Pancreas (tissue), 10 donors: ENCODE measurements around the gene WFDC10B. TPM values are rescaled to one million over a fixed set of nuclear protein-coding genes. Genes with fewer than 3 reads are reported as not detected.

Source experiments
- ATAC-seq, 4 donors: fragments of 200-7000 bp; cut with Tn5 transposase; one replicate each; pipeline versions ENCODE4 v1.8.0 to v1.9.1; 2020; ENCODE audit warnings: mild to moderate bottlenecking in 4 of 4, moderate library complexity in 4 of 4
- DNase-seq, 6 donors: peaks; one replicate each; pipeline ENCODE4 v3.0.0-alpha.2; 2020
- FAIRE-seq: peaks from 2 replicates; lab custom pipeline; 2012; peaks lifted over from hg19 to GRCh38; lab: Jason Lieb, UNC
- H3K27ac ChIP-seq, 4 donors: fragments of 200-600 bp; sonication (generic); 1 replicate in 3 of 4; 2 replicates in 1 of 4; pipeline versions ENCODE4 v1.5.0 to v1.8.0; 2020
- H3K27me3 ChIP-seq, 4 donors: fragments of 200-600 bp; one replicate each; pipeline ENCODE4 v1.8.0; 2021
- H3K36me3 ChIP-seq, 3 donors: fragments of 200-600 bp; sonication (generic) in 1 of 3; one replicate each; pipeline versions ENCODE4 v1.5.0 to v1.8.0; 2020 to 2021
- H3K4me1 ChIP-seq, 3 donors: fragments of 200-600 bp; one replicate each; pipeline ENCODE4 v1.8.0; 2021
- H3K4me3 ChIP-seq, 4 donors: fragments of 200-600 bp; sonication (generic) in 2 of 4; one replicate each; pipeline versions ENCODE4 v1.5.0 to v1.8.0; 2020 to 2021
- H3K9me3 ChIP-seq, 4 donors: fragments of 200-600 bp; one replicate each; pipeline ENCODE4 v1.8.0; 2021
- CTCF ChIP-seq, 4 donors: fragments of 200-600 bp; sonication (generic) in 3 of 4; IDR thresholded peaks; one replicate each; pipeline versions ENCODE4 v1.5.0 to v1.8.0; 2021; ENCODE audit warnings: antibody characterized with exemption in 4 of 4
- WGBS, 2 donors: extraction: QIAGEN DNeasy Blood & Tissue Kit; methylation state at CpG; one replicate each; pipeline ENCODE4 v1.1.7; 2013; 5-methylcytosine and 5-hydroxymethylcytosine counted together
- intact Hi-C, 3 donors: fragments of 100-400 bp; cut with DNase I; formaldehyde crosslinking; loops; one replicate each; pipeline versions ENCODE4 v1.11.1 to v1.14.2; 2022
- microRNA-seq, 2 donors: library from miRNA; unstranded; fragments of <30 nt; microRNA quantifications; one replicate each; pipeline versions ENCODE4 to v1.1.0, GENCODE V29; 2019 to 2020
- polyA plus RNA-seq, 2 donors: library from polyadenylated mRNA; stranded (reverse); fragments of 200-250 nt; gene quantifications; one replicate each; pipeline ENCODE4 v1.2.3, GENCODE V29; 2013
- total RNA-seq, 6 donors: library from RNA; stranded (reverse); fragmentation: NEBNext Ultra II Directional in 4 of 6; extraction: Animal tissue kit (Norgen Biotek cat#: 25700) in 4 of 6; gene quantifications; one replicate each; pipeline versions ENCODE4 v1.2.1 to v1.2.4, GENCODE V29; 2021 to 2023
- donor health status: healthy with polysubstance abuse.
- donor health status: DM: no; HTN: no; CAD: no; lungs with moderate emphysema.
- donor health status: DM: no; HTN: no; CAD: no.
- donor health status: control.
- donor health status: control.
- donor health status: Bipolar disorder and iron deficiency.
- donor health status: DM: yes; HTN: yes; CAD: no.
- donor health status: DM: no; HTN: no; CAD: no.
- donor health status: DM: no; HTN: no; CAD: no.
- donor health status: DM: yes; HTN: yes; CAD: no.

WFDC10B gene
- total and polyA plus RNA-seq, 8 donors: not detected

GRCh38 chr20:45636513-45636912 is 68.3 kb downstream of the WFDC10B start:
- no peak for FAIRE-seq
- intact Hi-C loops: no loop called here

More at GRCh38 chr20:45636513-45636912, 68.3 kb downstream of the WFDC10B start:
- no peak for ATAC-seq
- no peak for TF ChIP-seq CTCF (IDR thresholded peaks at IDR 0.05)
- Histone ChIP-seq H3K27me3 (no peaks in the 10 kb centered on the region), H3K36me3 (no peaks in the 10 kb centered on the region), H3K4me1 (no peaks in the 10 kb centered on the region), H3K4me3 (no peak overlapping the region), H3K9me3 (no peaks in the 10 kb centered on the region), H3K27ac (no peak overlapping the region)
- WGBS, 2 donors: 65 to 78% methylated on average over 1 of the region's 1 CpG
- no peak for DNase-seq

Small RNAs within 50 kb of the gene (microRNA-seq; reads per million reads assigned to microRNA genes)
- 0 reads per million in 2 donors for gene MIR3617

Other genes starting within 250 kb of the WFDC10B start
- 10 to 100 TPM in 3 of 6 donors, 1 to 10 TPM in 3; 5.0 to 49.5 (median 11.0) TPM for gene WFDC2, start 235.3 kb downstream of the WFDC10B start, total RNA-seq
- 10 to 100 TPM; 16.7 to 21.4 TPM for gene WFDC2, start 235.3 kb downstream of the WFDC10B start, polyA plus RNA-seq
- gene SPINT3, start 189.4 kb downstream of the WFDC10B start, total RNA-seq: not detected
- not detected for gene SPINT3, start 189.4 kb downstream of the WFDC10B start, polyA plus RNA-seq
- gene WFDC6, start 165.5 kb downstream of the WFDC10B start, total RNA-seq: not detected
- not detected for gene WFDC6, start 165.5 kb downstream of the WFDC10B start, polyA plus RNA-seq
- gene EPPIN, start 157.6 kb downstream of the WFDC10B start, total RNA-seq: not detected
- not detected for gene EPPIN, start 157.6 kb downstream of the WFDC10B start, polyA plus RNA-seq
- not detected for gene WFDC8, start 125.7 kb downstream of the WFDC10B start, total RNA-seq
- not detected for gene WFDC8, start 125.7 kb downstream of the WFDC10B start, polyA plus RNA-seq
- not detected for gene WFDC10A, start 75.3 kb downstream of the WFDC10B start, total RNA-seq
- gene WFDC10A, start 75.3 kb downstream of the WFDC10B start, polyA plus RNA-seq: not detected
- gene WFDC9, start 73.7 kb downstream of the WFDC10B start, total RNA-seq: not detected
- not detected for gene WFDC9, start 73.7 kb downstream of the WFDC10B start, polyA plus RNA-seq
- not detected for gene WFDC11, start 34.8 kb downstream of the WFDC10B start, total RNA-seq
- not detected for gene WFDC11, start 34.8 kb downstream of the WFDC10B start, polyA plus RNA-seq
- not detected for gene WFDC13, start 3.0 kb downstream of the WFDC10B start, total RNA-seq
- gene WFDC13, start 3.0 kb downstream of the WFDC10B start, polyA plus RNA-seq: not detected
- not detected for gene SPINT4, start 17.3 kb upstream of the WFDC10B start, total RNA-seq
- gene SPINT4, start 17.3 kb upstream of the WFDC10B start, polyA plus RNA-seq: not detected
- gene WFDC3, start 86.9 kb upstream of the WFDC10B start, total RNA-seq: under 1 TPM in 4 of 6 donors, not detected in 2; 0.35 to 0.81 (median 0.48) TPM
- 1 to 10 TPM in 1 of 2 donors, under 1 TPM in 1; 0.95 to 1.8 TPM for gene WFDC3, start 86.9 kb upstream of the WFDC10B start, polyA plus RNA-seq
- gene DNTTIP1, start 86.9 kb upstream of the WFDC10B start, total RNA-seq: 10 to 100 TPM in 3 of 6 donors, 1 to 10 TPM in 3; 7.4 to 15.3 (median 8.9) TPM
- gene DNTTIP1, start 86.9 kb upstream of the WFDC10B start, polyA plus RNA-seq: 10 to 100 TPM; 15.5 to 22.0 TPM
- gene UBE2C, start 107.6 kb upstream of the WFDC10B start, total RNA-seq: 1 to 10 TPM in 2 of 6 donors, under 1 TPM in 2, not detected in 2; 0.38 to 1.9 (median 1.4) TPM
- under 1 TPM; 0.31 to 0.61 TPM for gene UBE2C, start 107.6 kb upstream of the WFDC10B start, polyA plus RNA-seq
- not detected for gene TNNC2, start 122.3 kb upstream of the WFDC10B start, total RNA-seq
- gene TNNC2, start 122.3 kb upstream of the WFDC10B start, polyA plus RNA-seq: 1 to 10 TPM; 1.2 to 4.0 TPM
- 1 to 10 TPM; 4.6 to 8.9 (median 5.9) TPM for gene SNX21, start 128.8 kb upstream of the WFDC10B start, total RNA-seq
- gene SNX21, start 128.8 kb upstream of the WFDC10B start, polyA plus RNA-seq: 10 to 100 TPM; 11.3 to 22.6 TPM
- 10 to 100 TPM in 2 of 6 donors, 1 to 10 TPM in 4; 7.0 to 14.0 (median 9.7) TPM for gene ACOT8, start 152.4 kb upstream of the WFDC10B start, total RNA-seq
- 10 to 100 TPM; 17.9 to 21.2 TPM for gene ACOT8, start 152.4 kb upstream of the WFDC10B start, polyA plus RNA-seq
- gene ZSWIM3, start 152.6 kb upstream of the WFDC10B start, total RNA-seq: 1 to 10 TPM in 4 of 6 donors, under 1 TPM in 2; 0.46 to 2.2 (median 1.1) TPM
- gene ZSWIM3, start 152.6 kb upstream of the WFDC10B start, polyA plus RNA-seq: 1 to 10 TPM; 1.4 to 1.9 TPM
- gene ZSWIM1, start 176.2 kb upstream of the WFDC10B start, total RNA-seq: 1 to 10 TPM; 2.9 to 6.0 (median 4.0) TPM
- 1 to 10 TPM; 2.4 to 3.1 TPM for gene ZSWIM1, start 176.2 kb upstream of the WFDC10B start, polyA plus RNA-seq
- 1 to 10 TPM in 1 of 6 donors, under 1 TPM in 5; 0.55 to 1.3 (median 0.84) TPM for gene SPATA25, start 182.6 kb upstream of the WFDC10B start, total RNA-seq
- gene SPATA25, start 182.6 kb upstream of the WFDC10B start, polyA plus RNA-seq: 1 to 10 TPM; 1.2 to 1.7 TPM
- gene NEURL2, start 186.2 kb upstream of the WFDC10B start, total RNA-seq: 1 to 10 TPM; 1.6 to 3.8 (median 2.2) TPM
- gene NEURL2, start 186.2 kb upstream of the WFDC10B start, polyA plus RNA-seq: 1 to 10 TPM; 4.7 to 5.3 TPM
- 10 to 100 TPM; 27.6 to 97.8 (median 41.5) TPM for gene CTSA, start 186.3 kb upstream of the WFDC10B start, total RNA-seq
- 100 to 1,000 TPM in 1 of 2 donors, 10 to 100 TPM in 1; 89.3 to 103 TPM for gene CTSA, start 186.3 kb upstream of the WFDC10B start, polyA plus RNA-seq
- gene PLTP, start 207.1 kb upstream of the WFDC10B start, total RNA-seq: 100 to 1,000 TPM in 2 of 6 donors, 10 to 100 TPM in 4; 70.4 to 158 (median 95.1) TPM
- gene PLTP, start 207.1 kb upstream of the WFDC10B start, polyA plus RNA-seq: 10 to 100 TPM; 35.5 to 56.8 TPM
- gene PCIF1, start 229.7 kb upstream of the WFDC10B start, total RNA-seq: 10 to 100 TPM; 13.3 to 19.2 (median 17.7) TPM
- gene PCIF1, start 229.7 kb upstream of the WFDC10B start, polyA plus RNA-seq: 10 to 100 TPM; 22.9 to 34.9 TPM